HG03196 (cell line): Measurements from ENCODE around the gene RAP1GAP.
"Not testable (repeated sequence)": the region's sequence is repeated elsewhere in the genome, so short reads cannot be mapped to it uniquely, and the experiment has no call there.

ENCODE experiments used
- ATAC-seq: cut with Tn5 transposase; IDR thresholded peaks from one replicate; pipeline ENCODE4 v1.9.1; 2021; ENCODE audit not compliant: unreplicated experiment

The RAP1GAP gene

GRCh38 chr1:21680381-21680780 lies 11.2 kb upstream of the RAP1GAP start:
- no peak for ATAC-seq

- ATAC-seq: no peak
Observed at GRCh38 chr1:21677168-21677567, 8.0 kb upstream of the RAP1GAP start.

- ATAC-seq: no peak
Observed at GRCh38 chr1:21674957-21675356, 5.8 kb upstream of the RAP1GAP start.

- ATAC-seq: not testable (repeated sequence)
Observed at GRCh38 chr1:21673853-21674252, 4.7 kb upstream of the RAP1GAP start.

GRCh38 chr1:21673277-21673780 lies 4.2 kb upstream of the RAP1GAP start:
- ATAC-seq: no peak

- no peak for ATAC-seq
Observed at GRCh38 chr1:21672478-21673276, 3.5 kb upstream of the RAP1GAP start.

GRCh38 chr1:21671915-21672314 lies 2.8 kb upstream of the RAP1GAP start:
- ATAC-seq: no peak

- ATAC-seq: no peak
Observed at GRCh38 chr1:21670956-21671902, 2.1 kb upstream of the RAP1GAP start.

GRCh38 chr1:21670059-21670881 lies 1.1 kb upstream of the RAP1GAP start:
- no peak for ATAC-seq

GRCh38 chr1:21668951-21669257 lies 253 bp downstream of the RAP1GAP start:
- no peak for ATAC-seq

- ATAC-seq: no peak
Observed at GRCh38 chr1:21668232-21668950, 766 bp downstream of the RAP1GAP start.

GRCh38 chr1:21667348-21668231 lies 1.6 kb downstream of the RAP1GAP start:
- ATAC-seq: no peak

GRCh38 chr1:21666576-21667320 lies 2.4 kb downstream of the RAP1GAP start:
- no peak for ATAC-seq

GRCh38 chr1:21665711-21666575 lies 3.2 kb downstream of the RAP1GAP start:
- no peak for ATAC-seq

GRCh38 chr1:21664806-21665588 lies 4.2 kb downstream of the RAP1GAP start:
- ATAC-seq: no peak

- ATAC-seq: no peak
Observed at GRCh38 chr1:21663951-21664805, 5.0 kb downstream of the RAP1GAP start.
